GM23338 (cell line): ENCODE measurements around the gene IGFBPL1. TPM values are rescaled to one million over a fixed set of nuclear protein-coding genes. Genes with fewer than 3 reads are reported as not detected.
"Not testable (repeated sequence)": the region's sequence is repeated elsewhere in the genome, so short reads cannot be mapped to it uniquely, and the experiment has no call there.

ENCODE experiments used
- ATAC-seq: fragments of 200-7000 bp; cut with Tn5 transposase; 3 replicates; pipeline ENCODE4 v1.9.1; 2020
- DNase-seq: peaks from one replicate; pipeline ENCODE4 v3.0.0-alpha.2; 2015; ENCODE audit warnings: low spot score
- H2AFZ ChIP-seq: fragments of 200-600 bp; sonication (generic); 2 replicates; pipeline ENCODE4 v1.8.0; 2016; ENCODE audit warnings: antibody characterized with exemption, mild to moderate bottlenecking, moderate library complexity
- H3F3A ChIP-seq: fragments of 200-600 bp; sonication (generic); replicated peaks from 2 replicates; pipeline ENCODE4 v1.8.0; 2017; ENCODE audit warnings: antibody characterized with exemption, mixed run types, low read depth
- H3K27ac ChIP-seq: fragments of 200-600 bp; sonication (generic); 2 replicates; pipeline ENCODE4 v1.6.1; 2016; ENCODE audit warnings: low read depth
- H3K27me3 ChIP-seq: fragments of 200-600 bp; sonication (generic); 2 replicates; pipeline ENCODE4 v1.8.0; 2016; ENCODE audit warnings: mild to moderate bottlenecking, mixed run types, moderate library complexity; ENCODE audit not compliant: insufficient read depth
- H3K36me3 ChIP-seq: fragments of 200-600 bp; sonication (generic); 2 replicates; pipeline ENCODE4 v1.8.0; 2016; ENCODE audit warnings: mild to moderate bottlenecking; ENCODE audit not compliant: insufficient read depth
- H3K4me1 ChIP-seq: fragments of 200-600 bp; sonication (generic); 2 replicates; pipeline ENCODE4 v1.8.0; 2016; ENCODE audit warnings: mild to moderate bottlenecking, moderate library complexity; ENCODE audit not compliant: insufficient read depth
- H3K4me2 ChIP-seq: fragments of 200-600 bp; sonication (generic); 2 replicates; pipeline ENCODE4 v1.7.1; 2017; ENCODE audit warnings: mixed run types
- H3K4me3 ChIP-seq: fragments of 200-600 bp; sonication (generic); 2 replicates; pipeline ENCODE4 v1.6.1; 2016; ENCODE audit warnings: mixed run types
- H3K79me2 ChIP-seq: fragments of 200-600 bp; sonication (generic); replicated peaks from 2 replicates; pipeline ENCODE4 v1.8.0; 2017; ENCODE audit warnings: mild to moderate bottlenecking; ENCODE audit not compliant: insufficient read depth
- H3K9me2 ChIP-seq: fragments of 200-600 bp; sonication (generic); 2 replicates; pipeline ENCODE4 v1.8.0; 2017; ENCODE audit not compliant: insufficient read depth
- H4K20me1 ChIP-seq: fragments of 200-600 bp; sonication (generic); replicated peaks from 2 replicates; pipeline ENCODE4 v1.8.0; 2017; ENCODE audit warnings: mild to moderate bottlenecking; ENCODE audit not compliant: insufficient read depth
- H3K27ac Mint-ChIP-seq: 2 replicates; pipeline ENCODE4 v1.8.0; 2020; ENCODE audit warnings: inconsistent platforms, mild to moderate bottlenecking, moderate library complexity, mixed read lengths
- H3K27me3 Mint-ChIP-seq: 3 replicates; pipeline ENCODE4 v1.8.0; 2022; ENCODE audit warnings: low read depth, mild to moderate bottlenecking, moderate library complexity, mixed read lengths, inconsistent platforms; ENCODE audit not compliant: insufficient read depth, poor library complexity
- H3K36me3 Mint-ChIP-seq: 3 replicates; pipeline ENCODE4 v1.8.0; 2021; ENCODE audit warnings: low read depth, mild to moderate bottlenecking, inconsistent platforms, moderate library complexity, mixed read lengths
- H3K4me1 Mint-ChIP-seq: 3 replicates; pipeline ENCODE4 v1.8.0; 2020; ENCODE audit warnings: mild to moderate bottlenecking, inconsistent platforms, mixed read lengths
- H3K4me3 Mint-ChIP-seq: 3 replicates; pipeline ENCODE4 v1.8.0; 2021; ENCODE audit warnings: moderate library complexity, mild to moderate bottlenecking, inconsistent platforms, mixed read lengths
- H3K9me3 Mint-ChIP-seq: 3 replicates; pipeline ENCODE4 v1.8.0; 2020; ENCODE audit warnings: moderate library complexity, mild to moderate bottlenecking, inconsistent platforms, mixed read lengths
- CREB1 ChIP-seq: fragments of 250-450 bp; sonication (Bioruptor Pico); IDR thresholded peaks from 2 replicates; pipeline ENCODE4 v1.5.0; 2020; ENCODE audit warnings: low read depth, mild to moderate bottlenecking, moderate library complexity
- CTCF ChIP-seq, 2 experiments: fragments of 200-600 bp in 1 of 2; sonication (generic) in 1 of 2; conservative IDR thresholded peaks; 2 replicates each; pipeline versions ENCODE4 v1.5.1 to v1.6.1; 2016 to 2017; ENCODE audit warnings: antibody characterized with exemption in 2 of 2, low read depth in 2 of 2, mild to moderate bottlenecking in 2 of 2, moderate library complexity in 1 of 2
- ETS1 ChIP-seq: IDR thresholded peaks from 2 replicates; pipeline ENCODE4 v1.6.1; 2016; ENCODE audit warnings: antibody characterized with exemption
- EZH2 ChIP-seq: fragments of 200-600 bp; sonication (generic); IDR thresholded peaks from one replicate; pipeline ENCODE4 v1.8.0; 2017; ENCODE audit warnings: antibody characterized with exemption, mild to moderate bottlenecking, low read depth; ENCODE audit not compliant: unreplicated experiment
- JUNB ChIP-seq: IDR thresholded peaks from one replicate; pipeline ENCODE4 v1.6.1; 2016; ENCODE audit warnings: antibody characterized with exemption; ENCODE audit not compliant: unreplicated experiment
- NANOG ChIP-seq: IDR thresholded peaks from 2 replicates; pipeline ENCODE4 v1.6.1; 2016; ENCODE audit warnings: antibody characterized with exemption, borderline replicate concordance
- STAT1 ChIP-seq: IDR thresholded peaks from one replicate; pipeline ENCODE4 v1.6.1; 2016; ENCODE audit warnings: antibody characterized with exemption; ENCODE audit not compliant: unreplicated experiment
- ZNF114 ChIP-seq: fragments of 250-450 bp; sonication (Bioruptor Pico); IDR thresholded peaks from 2 replicates; pipeline ENCODE4 v1.5.0; 2020; ENCODE audit warnings: mild to moderate bottlenecking, moderate library complexity
- ZNF331 ChIP-seq: fragments of 250-450 bp; sonication (Bioruptor Pico); IDR thresholded peaks from 2 replicates; pipeline ENCODE4 v1.5.0; 2020; ENCODE audit warnings: low read depth, mild to moderate bottlenecking, moderate library complexity
- polyA plus RNA-seq: library from polyadenylated mRNA; unstranded; fragments of >200 nt; fragmentation: Nextera tagmentation; extraction: Ambion mirVana; gene quantifications from 2 replicates; pipeline ENCODE4 v1.2.1, GENCODE V29; 2016
- total RNA-seq: library from RNA; depleted of rRNA; stranded (reverse); fragments of >200 nt; shearing (Covaris generic); gene quantifications from 2 replicates; pipeline ENCODE4 v1.2.3, GENCODE V29; 2014

IGFBPL1 gene
- total and polyA plus RNA-seq, 2 experiments from 2014 or later: 9.4 to 75.6 TPM

GRCh38 chr9:38380230-38380871 lies 43.9 kb downstream of the IGFBPL1 start:
- TF ChIP-seq CTCF (conservative IDR thresholded peaks at IDR 0.05; ENCODE audit: low read depth in 2 of 2) (peak in 1 of 2 experiments; percentile 38; a peak in 2 of 4 replicates), ETS1 (no peak)
- H3K79me2 ChIP-seq: no peaks in the 10 kb centered on the region
- H3K27ac ChIP-seq: no peak overlapping the region
- peaks cover 24% of the 10 kb centered on the region for H3K9me3 Mint-ChIP-seq
- ATAC-seq (peak; percentile 13; the same call in 2 of the 3 replicates), DNase-seq (no peak)
- peaks cover 18% of the 10 kb centered on the region for H3K4me1 Mint-ChIP-seq
- H3K27me3 Mint-ChIP-seq: peaks cover 45% of the 10 kb centered on the region
- H4K20me1 ChIP-seq: no peaks in the 10 kb centered on the region
- H3K4me3 ChIP-seq: no peak overlapping the region
- H3K4me3 Mint-ChIP-seq: no peak overlapping the region
- peak overlapping the region; percentile 36 for H3K4me2 ChIP-seq
- H3F3A ChIP-seq: no peaks in the 10 kb centered on the region
- peaks cover 10% of the 10 kb centered on the region for H3K36me3 Mint-ChIP-seq
- H3K36me3 ChIP-seq: no peaks in the 10 kb centered on the region
- H3K27ac Mint-ChIP-seq: no peak overlapping the region
- no peaks in the 10 kb centered on the region for H3K9me2 ChIP-seq
- peak overlapping the region; percentile 84 for H2AFZ ChIP-seq
- peaks cover 14% of the 10 kb centered on the region for H3K4me1 ChIP-seq
- H3K27me3 ChIP-seq: no peaks in the 10 kb centered on the region

GRCh38 chr9:38377336-38378083 lies 46.7 kb downstream of the IGFBPL1 start:
- H3K27ac Mint-ChIP-seq, H3K36me3 ChIP-seq, H4K20me1 ChIP-seq, H3K9me2 ChIP-seq, H3F3A ChIP-seq, H3K9me3 Mint-ChIP-seq, H3K27ac ChIP-seq, H3K27me3 ChIP-seq, H2AFZ ChIP-seq, DNase-seq, H3K4me2 ChIP-seq, H3K79me2 ChIP-seq, H3K36me3 Mint-ChIP-seq, ATAC-seq, H3K4me3 ChIP-seq, H3K4me3 Mint-ChIP-seq: not testable (repeated sequence)
- peaks cover 28% of the 10 kb centered on the region for H3K27me3 Mint-ChIP-seq
- H3K4me1 ChIP-seq: peaks cover 14% of the 10 kb centered on the region
- H3K4me1 Mint-ChIP-seq: peaks cover 18% of the 10 kb centered on the region

GRCh38 chr9:38376021-38376670 lies 48.1 kb downstream of the IGFBPL1 start:
- Mint-ChIP-seq H3K27me3 (peaks cover 21% of the 10 kb centered on the region), H3K4me1 (peaks cover 13% of the 10 kb centered on the region), H3K9me3 (peaks cover 7% of the 10 kb centered on the region; the same call in 2 of the 3 replicates), H3K4me3 (no peak overlapping the region), H3K36me3 (no peaks in the 10 kb centered on the region), H3K27ac (no peak overlapping the region)
- Histone ChIP-seq H3K4me2 (no peak overlapping the region), H2AFZ (no peak overlapping the region), H3K36me3 (no peaks in the 10 kb centered on the region), H3K27me3 (no peaks in the 10 kb centered on the region), H3F3A (no peaks in the 10 kb centered on the region), H3K9me2 (no peaks in the 10 kb centered on the region), H3K4me1 (peaks cover 9% of the 10 kb centered on the region), H3K79me2 (no peaks in the 10 kb centered on the region), H3K27ac (no peak overlapping the region), H4K20me1 (no peaks in the 10 kb centered on the region), H3K4me3 (no peak overlapping the region)
- no peak for ATAC-seq
- DNase-seq: no peak
- TF ChIP-seq STAT1 (no peak), NANOG (no peak), ZNF114 (CRISPR knock-in tag) (no peak), ETS1 (no peak), CREB1 (no peak), EZH2 (no peak), CTCF (conservative IDR thresholded peaks at IDR 0.05; ENCODE audit: low read depth in 2 of 2) (no peak), ZNF331 (no peak), JUNB (no peak)
